Measurements from ENCODE around the gene MAP4K5.
"Not testable (repeated sequence)": the region's sequence is repeated elsewhere in the genome, so short reads cannot be mapped to it uniquely, and the experiment has no call there.

The MAP4K5 gene

GRCh38 chr14:50529288-50530179 is 2.8 kb downstream of the MAP4K5 start:
- DNase-seq (ENCODE audit: low spot score in 2 of 2): no peak
- H3K36me3 ChIP-seq (replicated peaks): peaks cover 3% of the 10 kb centered on the region
- in situ Hi-C loops (cut with MboI; ENCODE audit: low sequenced_read_pairs): loop anchor here (10.0 to 25.0 kb wide), 2 partner anchors 205 to 642 kb away; partner anchors contain the start of gene ARF6
- no peaks in the 10 kb centered on the region for H3K9me3 ChIP-seq
- H3K4me1 ChIP-seq: peaks cover 20% of the 10 kb centered on the region
- H3K4me3 ChIP-seq: no peak overlapping the region
- no peaks in the 10 kb centered on the region for H3K27me3 ChIP-seq (ENCODE audit: low read depth)

GRCh38 chr14:50528000-50528399 is 4.4 kb downstream of the MAP4K5 start:
- H3K9me3 ChIP-seq: no peaks in the 10 kb centered on the region
- peaks cover 16% of the 10 kb centered on the region for H3K4me1 ChIP-seq
- no peak overlapping the region for H3K4me3 ChIP-seq
- H3K27me3 ChIP-seq (ENCODE audit: low read depth): no peaks in the 10 kb centered on the region
- DNase-seq (ENCODE audit: low spot score in 2 of 2): no peak
- in situ Hi-C loops (cut with MboI; ENCODE audit: low sequenced_read_pairs): loop anchor here (10.0 to 25.0 kb wide), 2 partner anchors 203 to 641 kb away; partner anchors contain the start of gene ARF6
- peaks cover 3% of the 10 kb centered on the region for H3K36me3 ChIP-seq (replicated peaks)

GRCh38 chr14:50524731-50525515 is 7.4 kb downstream of the MAP4K5 start:
- no peaks in the 10 kb centered on the region for H3K9me3 ChIP-seq
- peaks cover 3% of the 10 kb centered on the region for H3K36me3 ChIP-seq (replicated peaks)
- no peaks in the 10 kb centered on the region for H3K27me3 ChIP-seq (ENCODE audit: low read depth)
- no peak for DNase-seq (ENCODE audit: low spot score in 2 of 2)
- no peak overlapping the region for H3K4me3 ChIP-seq
- in situ Hi-C loops (cut with MboI; ENCODE audit: low sequenced_read_pairs): loop anchor here (10.0 to 25.0 kb wide), 2 partner anchors 200 to 638 kb away; partner anchors contain the start of gene ARF6
- peaks cover 11% of the 10 kb centered on the region for H3K4me1 ChIP-seq

- Histone ChIP-seq H3K36me3 (replicated peaks) (peaks cover 3% of the 10 kb centered on the region), H3K4me1 (peaks cover 5% of the 10 kb centered on the region; the same call in 1 of the 2 replicates), H3K9me3 (no peaks in the 10 kb centered on the region), H3K27me3 (ENCODE audit: low read depth) (no peaks in the 10 kb centered on the region), H3K4me3 (no peak overlapping the region)
- in situ Hi-C loops (cut with MboI; ENCODE audit: low sequenced_read_pairs): loop anchor here (10.0 kb wide), 1 partner anchor 199 kb away; no protein-coding TSS in a partner anchor
- no peak for DNase-seq (ENCODE audit: low spot score in 2 of 2)
These were observed 8.3 kb downstream of the MAP4K5 start for GRCh38 chr14:50524060-50524459.

- Histone ChIP-seq H3K9me3 (no peaks in the 10 kb centered on the region), H3K4me1 (peaks cover 5% of the 10 kb centered on the region; the same call in 1 of the 2 replicates), H3K36me3 (replicated peaks) (peaks cover 3% of the 10 kb centered on the region), H3K4me3 (no peak overlapping the region), H3K27me3 (ENCODE audit: low read depth) (no peaks in the 10 kb centered on the region)
- in situ Hi-C loops (cut with MboI; ENCODE audit: low sequenced_read_pairs): loop anchor here (10.0 kb wide), 1 partner anchor 199 kb away; no protein-coding TSS in a partner anchor
- no peak for DNase-seq (ENCODE audit: low spot score in 2 of 2)
These were observed 8.9 kb downstream of the MAP4K5 start for GRCh38 chr14:50523271-50524041.

- Histone ChIP-seq H3K27me3 (ENCODE audit: low read depth) (no peaks in the 10 kb centered on the region), H3K9me3 (no peaks in the 10 kb centered on the region), H3K4me1 (peaks cover 5% of the 10 kb centered on the region; the same call in 1 of the 2 replicates), H3K36me3 (replicated peaks) (no peaks in the 10 kb centered on the region; the same call in 1 of the 2 replicates), H3K4me3 (no peak overlapping the region)
- DNase-seq (ENCODE audit: low spot score in 2 of 2): no peak
- in situ Hi-C loops (cut with MboI; ENCODE audit: low sequenced_read_pairs): loop anchor here (10.0 kb wide), 1 partner anchor 197 kb away; no protein-coding TSS in a partner anchor
These were observed 10.4 kb downstream of the MAP4K5 start for GRCh38 chr14:50521912-50522341.

GRCh38 chr14:50520947-50521815 is 11.2 kb downstream of the MAP4K5 start:
- peaks cover 5% of the 10 kb centered on the region; the same call in 1 of the 2 replicates for H3K4me1 ChIP-seq
- DNase-seq (ENCODE audit: low spot score in 2 of 2): no peak
- H3K9me3 ChIP-seq: no peaks in the 10 kb centered on the region
- H3K4me3 ChIP-seq: no peak overlapping the region
- in situ Hi-C loops (cut with MboI; ENCODE audit: low sequenced_read_pairs): loop anchor here (10.0 kb wide), 1 partner anchor 196 kb away; no protein-coding TSS in a partner anchor
- no peaks in the 10 kb centered on the region; the same call in 1 of the 2 replicates for H3K36me3 ChIP-seq (replicated peaks)
- H3K27me3 ChIP-seq (ENCODE audit: low read depth): no peaks in the 10 kb centered on the region

GRCh38 chr14:50516091-50516490 is 16.3 kb downstream of the MAP4K5 start:
- no peak for DNase-seq (ENCODE audit: low spot score in 2 of 2)
- no peak overlapping the region for H3K4me3 ChIP-seq
- in situ Hi-C loops (cut with MboI; ENCODE audit: low sequenced_read_pairs): no loop called here
- no peaks in the 10 kb centered on the region for H3K9me3 ChIP-seq
- H3K27me3 ChIP-seq (ENCODE audit: low read depth): no peaks in the 10 kb centered on the region
- H3K4me1 ChIP-seq: no peaks in the 10 kb centered on the region; the same call in 1 of the 2 replicates
- H3K36me3 ChIP-seq (replicated peaks): no peaks in the 10 kb centered on the region; the same call in 1 of the 2 replicates

- in situ Hi-C loops (cut with MboI; ENCODE audit: low sequenced_read_pairs): no loop called here
- no peaks in the 10 kb centered on the region for H3K9me3 ChIP-seq
- DNase-seq (ENCODE audit: low spot score in 2 of 2): no peak
- no peaks in the 10 kb centered on the region for H3K36me3 ChIP-seq (replicated peaks)
- H3K4me3 ChIP-seq: no peak overlapping the region
- peaks cover 2% of the 10 kb centered on the region for H3K4me1 ChIP-seq
- H3K27me3 ChIP-seq (ENCODE audit: low read depth): no peaks in the 10 kb centered on the region
These were observed 19.9 kb downstream of the MAP4K5 start for GRCh38 chr14:50512463-50512862.

GRCh38 chr14:50510157-50510556 is 22.2 kb downstream of the MAP4K5 start:
- Histone ChIP-seq H3K4me3 (no peak overlapping the region), H3K27me3 (ENCODE audit: low read depth) (no peaks in the 10 kb centered on the region), H3K36me3 (replicated peaks) (no peaks in the 10 kb centered on the region), H3K9me3 (no peaks in the 10 kb centered on the region), H3K4me1 (peaks cover 3% of the 10 kb centered on the region)
- in situ Hi-C loops (cut with MboI; ENCODE audit: low sequenced_read_pairs): no loop called here
- DNase-seq (ENCODE audit: low spot score in 2 of 2): no peak

GRCh38 chr14:50507078-50507477 is 25.3 kb downstream of the MAP4K5 start:
- in situ Hi-C loops (cut with MboI; ENCODE audit: low sequenced_read_pairs): not testable (repeated sequence)

GRCh38 chr14:50501642-50502041 is 30.7 kb downstream of the MAP4K5 start:
- Histone ChIP-seq H3K4me3 (no peak overlapping the region), H3K27me3 (ENCODE audit: low read depth) (no peaks in the 10 kb centered on the region), H3K9me3 (no peaks in the 10 kb centered on the region), H3K36me3 (replicated peaks) (peaks cover 3% of the 10 kb centered on the region), H3K4me1 (no peaks in the 10 kb centered on the region)
- DNase-seq (ENCODE audit: low spot score in 2 of 2): no peak
- in situ Hi-C loops (cut with MboI; ENCODE audit: low sequenced_read_pairs): no loop called here

More at GRCh38 chr14:50507078-50507477, 25.3 kb downstream of the MAP4K5 start:
- H3K36me3 ChIP-seq (replicated peaks); H3K9me3 ChIP-seq; DNase-seq (ENCODE audit: low spot score in 2 of 2); H3K4me1 ChIP-seq; H3K27me3 ChIP-seq (ENCODE audit: low read depth); H3K4me3 ChIP-seq: not testable (repeated sequence)

Measured in HAP-1 (cell line).